Measurements from ENCODE around the gene ASTN1.
A peak's percentile ranks its signal among the peaks of the same experiment; 100 is the strongest.

Gene ASTN1

GRCh38 chr1:176925223-176925622 lies 239.3 kb downstream of the ASTN1 start:
- no peak for DNase-seq (ENCODE audit: low spot score)

GRCh38 chr1:176923283-176923682 lies 241.2 kb downstream of the ASTN1 start:
- no peak for DNase-seq (ENCODE audit: low spot score)

- no peak for DNase-seq (ENCODE audit: low spot score)
These were observed 244.8 kb downstream of the ASTN1 start for GRCh38 chr1:176919386-176920378.

GRCh38 chr1:176905648-176906047 lies 258.9 kb downstream of the ASTN1 start:
- no peak for DNase-seq (ENCODE audit: low spot score)

GRCh38 chr1:176904057-176904751 lies 260.3 kb downstream of the ASTN1 start:
- no peak for DNase-seq (ENCODE audit: low spot score)

GRCh38 chr1:176903474-176903873 lies 261.0 kb downstream of the ASTN1 start:
- no peak for DNase-seq (ENCODE audit: low spot score)

- no peak for DNase-seq (ENCODE audit: low spot score)
These were observed 265.2 kb downstream of the ASTN1 start for GRCh38 chr1:176899321-176899720.

GRCh38 chr1:176897350-176898236 lies 266.9 kb downstream of the ASTN1 start:
- peak; percentile 81 for DNase-seq (ENCODE audit: low spot score)

- DNase-seq (ENCODE audit: low spot score), result no peak
These were observed 268.3 kb downstream of the ASTN1 start for GRCh38 chr1:176896216-176896615.

GRCh38 chr1:176894450-176894849 lies 270.1 kb downstream of the ASTN1 start:
- DNase-seq (ENCODE audit: low spot score), result no peak

- DNase-seq (ENCODE audit: low spot score), result no peak
These were observed 270.7 kb downstream of the ASTN1 start for GRCh38 chr1:176893625-176894352.

GRCh38 chr1:176888471-176889032 lies 276.0 kb downstream of the ASTN1 start:
- no peak for DNase-seq (ENCODE audit: low spot score)

- DNase-seq (ENCODE audit: low spot score), result no peak
These were observed 278.8 kb downstream of the ASTN1 start for GRCh38 chr1:176885751-176886150.

- no peak for DNase-seq (ENCODE audit: low spot score)
These were observed 279.2 kb downstream of the ASTN1 start for GRCh38 chr1:176885341-176885740.

GRCh38 chr1:176884911-176885310 lies 279.6 kb downstream of the ASTN1 start:
- no peak for DNase-seq (ENCODE audit: low spot score)

GRCh38 chr1:176884286-176884685 lies 280.2 kb downstream of the ASTN1 start:
- DNase-seq (ENCODE audit: low spot score), result no peak

- DNase-seq (ENCODE audit: low spot score), result peak; percentile 73
These were observed 283.4 kb downstream of the ASTN1 start for GRCh38 chr1:176880955-176881595.

GRCh38 chr1:176879784-176880620 lies 284.5 kb downstream of the ASTN1 start:
- DNase-seq (ENCODE audit: low spot score), result no peak

- peak; percentile 31 for DNase-seq (ENCODE audit: low spot score)
These were observed 285.6 kb downstream of the ASTN1 start for GRCh38 chr1:176878750-176879536.

All from NAMALWA (cell line).